OCI-LY7 (cell line): ENCODE measurements around the gene LATS1. TPM values are rescaled to one million over a fixed set of nuclear protein-coding genes. Genes with fewer than 3 reads are reported as not detected.

Experiments used
- BruUV-seq: library from RNA; stranded (reverse); fragments of 400-500 nt; replicated peaks from 2 replicates; lab custom pipeline; 2021; lab: Mats Ljungman, UMichigan
- CTCF ChIA-PET: fragments of 300-600 bp; sonication (Branson Sonifier 250); formaldehyde crosslinking; loops from one replicate; lab custom pipeline; 2022; ENCODE audit warnings: antibody characterized with exemption; ENCODE audit not compliant: unreplicated experiment; lab: Charles Lee
- POLR2A ChIA-PET: fragments of 300-600 bp; sonication (Branson Sonifier 250); formaldehyde crosslinking; loops from one replicate; lab custom pipeline; 2022; ENCODE audit warnings: antibody characterized with exemption; lab: Charles Lee
- DNase-seq: peaks from one replicate; pipeline ENCODE4 v3.0.0-alpha.2; 2015; ENCODE audit warnings: low spot score
- H2AFZ ChIP-seq: fragments of 200-600 bp; sonication (generic), shearing (Covaris generic); 2 replicates; pipeline ENCODE4 v1.6.1; 2014; ENCODE audit warnings: mild to moderate bottlenecking, antibody characterized with exemption, low read length, moderate library complexity
- H3K27ac ChIP-seq: fragments of 200-600 bp; sonication (generic); 2 replicates; pipeline ENCODE4 v1.5.1; 2014; ENCODE audit warnings: mixed run types, low read depth, mild to moderate bottlenecking, moderate library complexity, low read length, inconsistent platforms; ENCODE audit not compliant: poor library complexity, severe bottlenecking
- H3K36me3 ChIP-seq: fragments of 200-600 bp; sonication (generic); 2 replicates; pipeline ENCODE4 v1.6.1; 2014; ENCODE audit warnings: mild to moderate bottlenecking, antibody characterized with exemption, low read length, moderate library complexity, mixed read lengths; ENCODE audit not compliant: insufficient read depth
- H3K4me1 ChIP-seq: fragments of 200-600 bp; sonication (generic); 2 replicates; pipeline ENCODE4 v1.5.1; 2014; ENCODE audit warnings: mild to moderate bottlenecking, low read length; ENCODE audit not compliant: insufficient read depth, poor library complexity, severe bottlenecking
- H3K4me2 ChIP-seq: fragments of 200-600 bp; sonication (generic); 2 replicates; pipeline ENCODE4 v1.6.1; 2014; ENCODE audit warnings: mild to moderate bottlenecking, low read length
- H3K4me3 ChIP-seq: fragments of 200-600 bp; sonication (generic); 2 replicates; pipeline ENCODE4 v1.5.1; 2014; ENCODE audit warnings: mild to moderate bottlenecking, low read depth, low read length; ENCODE audit not compliant: poor library complexity, severe bottlenecking
- H3K79me2 ChIP-seq: fragments of 200-600 bp; sonication (generic); 2 replicates; pipeline ENCODE4 v1.6.1; 2016; ENCODE audit warnings: low read depth, mild to moderate bottlenecking, low read length, moderate library complexity, mixed read lengths; ENCODE audit not compliant: insufficient read depth
- H3K9me2 ChIP-seq: fragments of 200-600 bp; sonication (generic); 2 replicates; pipeline ENCODE4 v1.6.1; 2016; ENCODE audit warnings: mild to moderate bottlenecking, low read length, mixed read lengths; ENCODE audit not compliant: insufficient read depth
- H3K9me3 ChIP-seq: fragments of 200-600 bp; sonication (generic); 2 replicates; pipeline ENCODE4 v1.6.1; 2014; ENCODE audit warnings: mild to moderate bottlenecking, mixed run types, low read length, mixed read lengths
- H4K20me1 ChIP-seq: fragments of 200-600 bp; sonication (generic); 2 replicates; pipeline ENCODE4 v1.6.1; 2014; ENCODE audit warnings: mild to moderate bottlenecking, antibody characterized with exemption, low read length, moderate library complexity, mixed read lengths; ENCODE audit not compliant: insufficient read depth
- CTCF ChIP-seq: fragments of 200-600 bp; sonication (generic); conservative IDR thresholded peaks from 2 replicates; pipeline ENCODE4 v1.5.1; 2014; ENCODE audit warnings: mild to moderate bottlenecking, antibody characterized with exemption, low read length, moderate library complexity, mixed read lengths
- EZH2phosphoT487 ChIP-seq: fragments of 200-600 bp; sonication (generic); IDR thresholded peaks from 2 replicates; pipeline ENCODE4 v1.6.1; 2018; ENCODE audit warnings: low read depth, borderline replicate concordance, mild to moderate bottlenecking, mixed run types, antibody characterized with exemption, low read length, moderate library complexity, mixed read lengths
- intact Hi-C: fragments of 100-400 bp; cut with micrococcal nuclease; formaldehyde crosslinking; loops from one replicate; pipeline ENCODE4 v1.10.0; 2022; ENCODE audit not compliant: unreplicated experiment
- small RNA-seq: library from RNA; depleted of rRNA; stranded (forward); fragments of <200 nt; gene quantifications from one replicate; pipeline ENCODE3, GENCODE V24; 2014
- total RNA-seq, 2 experiments: library from RNA; depleted of rRNA in 1 of 2; stranded (reverse); fragments of >200 nt in 1 of 2; shearing (Covaris generic) in 1 of 2; gene quantifications; 2 replicates each; pipeline ENCODE4 v1.2.3, GENCODE V29; 2014 to 2022

Gene LATS1
- total RNA-seq, 2 experiments from 2014 or later: 23.1 to 30.3 TPM

DNA sequence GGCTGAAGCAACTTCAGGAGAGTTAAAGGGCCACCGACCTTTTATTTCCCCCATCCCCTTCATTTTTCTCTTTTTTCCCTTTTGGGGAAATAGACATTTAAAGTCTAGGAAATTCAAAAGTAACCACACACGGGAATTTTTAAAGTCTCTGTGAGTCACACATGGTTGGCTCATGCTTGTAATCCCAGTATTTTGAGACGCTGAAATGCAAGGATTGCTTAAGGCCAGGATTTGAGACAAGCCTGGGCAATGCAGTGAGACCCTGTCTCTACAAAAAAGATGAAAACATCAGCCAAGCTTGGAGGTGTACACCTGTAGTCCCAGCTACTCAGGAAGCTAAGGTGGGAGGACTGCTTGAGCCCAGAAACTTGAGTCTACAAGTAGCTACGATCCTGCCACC, 103.6 kb downstream of the LATS1 start:
- Histone ChIP-seq H3K4me3 (no peak overlapping the region), H4K20me1 (no peaks in the 10 kb centered on the region), H3K9me3 (peaks cover 9% of the 10 kb centered on the region; the same call in 1 of the 2 replicates), H3K4me1 (no peaks in the 10 kb centered on the region), H3K4me2 (no peak overlapping the region), H3K79me2 (peaks cover 16% of the 10 kb centered on the region; the same call in 1 of the 2 replicates), H3K36me3 (peaks cover 55% of the 10 kb centered on the region), H3K9me2 (no peaks in the 10 kb centered on the region), H2AFZ (no peak overlapping the region), H3K27ac (no peak overlapping the region)
- intact Hi-C loops: no loop called here
- ChIA-PET CTCF (no interaction called here), POLR2A (interaction anchor here (0.6 to 2.2 kb wide), 3 partner anchors 10 to 46 kb away, joined by 3 to 8 read pairs (median 3); no protein-coding TSS in a partner anchor)
- DNase-seq: no peak
- BruUV-seq: no TSS peak
- no peak for TF ChIP-seq CTCF
- TF ChIP-seq EZH2phosphoT487: no peak

DNA sequence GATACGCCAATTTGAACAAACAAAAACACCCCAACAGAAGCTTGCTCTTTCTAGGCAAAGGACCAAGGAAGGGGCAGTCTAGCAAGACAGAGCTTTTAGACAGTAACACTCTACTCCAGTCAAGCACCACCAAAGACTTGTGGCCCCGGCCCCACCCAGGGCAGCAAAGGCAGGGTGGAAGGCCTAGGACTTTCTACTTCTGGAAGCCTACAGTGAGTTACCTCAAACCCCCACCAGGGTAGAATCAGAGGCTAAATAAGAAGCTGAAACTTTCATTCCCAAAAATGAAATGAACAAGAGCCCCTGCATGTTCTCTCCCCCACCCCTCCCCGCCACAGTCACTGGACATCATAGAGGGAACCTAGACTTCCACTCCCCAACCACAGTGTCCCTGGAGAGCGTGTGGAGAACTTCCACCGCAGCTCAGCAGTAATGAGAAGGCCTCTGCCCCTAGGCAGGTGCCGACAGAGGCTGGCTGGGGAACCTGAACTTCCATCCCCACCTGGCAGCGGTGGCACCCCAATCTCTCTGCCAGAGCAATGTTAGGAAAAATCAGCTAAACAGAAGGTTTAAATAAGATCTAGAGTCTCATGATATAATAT, 109.4 kb downstream of the LATS1 start:
- Histone ChIP-seq H3K9me2 (no peaks in the 10 kb centered on the region), H3K4me1 (peaks cover 7% of the 10 kb centered on the region), H2AFZ (no peak overlapping the region), H4K20me1 (no peaks in the 10 kb centered on the region), H3K79me2 (peaks cover 11% of the 10 kb centered on the region; the same call in 1 of the 2 replicates), H3K27ac (no peak overlapping the region), H3K36me3 (peaks cover 39% of the 10 kb centered on the region), H3K9me3 (peaks cover 4% of the 10 kb centered on the region; the same call in 1 of the 2 replicates), H3K4me3 (no peak overlapping the region), H3K4me2 (no peak overlapping the region)
- no peak for TF ChIP-seq EZH2phosphoT487
- no peak for TF ChIP-seq CTCF
- intact Hi-C loops: no loop called here
- DNase-seq: no peak
- BruUV-seq: no TSS peak
- POLR2A ChIA-PET: interaction anchor here (0.6 to 1.5 kb wide), 8 partner anchors 10 to 155 kb away, joined by 3 to 4 read pairs (median 3); no protein-coding TSS in a partner anchor
- CTCF ChIA-PET: no interaction called here

Small RNA genes within 50 kb of the gene (small RNA-seq; reads per million reads assigned to genes)
- not detected for gene RF00019

Other genes starting within 250 kb of the LATS1 start
- gene ZC3H12D, start 233.1 kb downstream of the LATS1 start, total RNA-seq (2014; rRNA removed; shearing (Covaris generic)): 12.8 and 14.0 TPM in 2 replicates
- 14.8 and 22.6 TPM in 2 replicates for gene ZC3H12D, start 233.1 kb downstream of the LATS1 start, total RNA-seq (2022)
- gene PPIL4, start 172.1 kb downstream of the LATS1 start, total RNA-seq (2014; rRNA removed; shearing (Covaris generic)): 21.6 and 29.2 TPM in 2 replicates
- 34.0 and 36.3 TPM in 2 replicates for gene PPIL4, start 172.1 kb downstream of the LATS1 start, total RNA-seq (2022)
- 17.2 and 17.6 TPM in 2 replicates for gene GINM1, start 151.7 kb downstream of the LATS1 start, total RNA-seq (2014; rRNA removed; shearing (Covaris generic))
- gene GINM1, start 151.7 kb downstream of the LATS1 start, total RNA-seq (2022): 38.1 and 40.0 TPM in 2 replicates
- gene KATNA1, start 69.4 kb downstream of the LATS1 start, total RNA-seq (2014; rRNA removed; shearing (Covaris generic)): 35.1 and 40.9 TPM in 2 replicates
- 32.8 and 36.5 TPM in 2 replicates for gene KATNA1, start 69.4 kb downstream of the LATS1 start, total RNA-seq (2022)
- gene NUP43, start 28.4 kb upstream of the LATS1 start, total RNA-seq (2014; rRNA removed; shearing (Covaris generic)): 28.6 and 30.7 TPM in 2 replicates
- gene NUP43, start 28.4 kb upstream of the LATS1 start, total RNA-seq (2022): 72.4 and 73.0 TPM in 2 replicates
- 125 and 140 TPM in 2 replicates for gene PCMT1, start 31.6 kb upstream of the LATS1 start, total RNA-seq (2014; rRNA removed; shearing (Covaris generic))
- gene PCMT1, start 31.6 kb upstream of the LATS1 start, total RNA-seq (2022): 116 and 117 TPM in 2 replicates
- gene LRP11, start 146.3 kb upstream of the LATS1 start, total RNA-seq (2014; rRNA removed; shearing (Covaris generic)): 1.1 and 1.5 TPM in 2 replicates
- 1.2 and 1.5 TPM in 2 replicates for gene LRP11, start 146.3 kb upstream of the LATS1 start, total RNA-seq (2022)
- gene RAET1E, start 180.0 kb upstream of the LATS1 start, total RNA-seq (2014; rRNA removed; shearing (Covaris generic)): not detected in 2 replicates
- not detected in 2 replicates for gene RAET1E, start 180.0 kb upstream of the LATS1 start, total RNA-seq (2022)
- gene RAET1G, start 205.0 kb upstream of the LATS1 start, total RNA-seq (2014; rRNA removed; shearing (Covaris generic)): not detected in 2 replicates
- gene RAET1G, start 205.0 kb upstream of the LATS1 start, total RNA-seq (2022): not detected in 2 replicates
- gene ULBP2, start 223.9 kb upstream of the LATS1 start, total RNA-seq (2014; rRNA removed; shearing (Covaris generic)): 0.60 TPM in 1 of 2 replicates, not detected in the other
- gene ULBP2, start 223.9 kb upstream of the LATS1 start, total RNA-seq (2022): 2.6 and 3.0 TPM in 2 replicates
- 0.79 and 0.82 TPM in 2 replicates for gene ULBP1, start 245.8 kb upstream of the LATS1 start, total RNA-seq (2014; rRNA removed; shearing (Covaris generic))
- gene ULBP1, start 245.8 kb upstream of the LATS1 start, total RNA-seq (2022): 1.9 and 2.3 TPM in 2 replicates